Lung (tissue), 12 donors: ENCODE data around the gene SNRNP40. TPM values are rescaled to one million over a fixed set of nuclear protein-coding genes. Genes with fewer than 3 reads are reported as not detected.

Experiments
- ATAC-seq: fragments of 200-7000 bp; cut with Tn5 transposase; one replicate; pipeline ENCODE4 v1.9.1; 2020; ENCODE audit warnings: moderate number of reproducible peaks; ENCODE audit not compliant: insufficient read depth, low FRiP score
- DNase-seq, 3 donors: peaks; one replicate each; pipeline ENCODE4 v3.0.0-alpha.2; 2013 to 2017
- H3K27ac ChIP-seq, 2 donors: one replicate each; pipeline ENCODE4 v1.5.1; 2013; ENCODE audit warnings: mild to moderate bottlenecking in 2 of 2, moderate library complexity in 2 of 2, control low read depth in 1 of 2, inconsistent platforms in 1 of 2, low read depth in 1 of 2, low read length in 1 of 2
- H3K27me3 ChIP-seq, 3 donors: one replicate each; pipeline ENCODE4 v1.5.1; 2013; ENCODE audit warnings: low read length in 2 of 3; ENCODE audit not compliant: control insufficient read depth in 3 of 3, insufficient read depth in 3 of 3
- H3K36me3 ChIP-seq, 4 donors: one replicate each; pipeline ENCODE4 v1.5.1; 2013; ENCODE audit warnings: low read length in 4 of 4, mild to moderate bottlenecking in 1 of 4, moderate library complexity in 1 of 4; ENCODE audit not compliant: control insufficient read depth in 4 of 4, insufficient read depth in 4 of 4
- H3K4me1 ChIP-seq, 5 donors: one replicate each; pipeline ENCODE4 v1.5.1; 2013; ENCODE audit warnings: low read length in 5 of 5, mild to moderate bottlenecking in 2 of 5, moderate library complexity in 1 of 5; ENCODE audit not compliant: control insufficient read depth in 5 of 5, insufficient read depth in 5 of 5
- H3K4me3 ChIP-seq: one replicate; pipeline ENCODE4 v1.5.1; 2013; ENCODE audit warnings: mild to moderate bottlenecking, control low read depth, moderate library complexity
- H3K9ac ChIP-seq, 2 donors: one replicate each; pipeline ENCODE4 v1.5.1; 2013; ENCODE audit warnings: low read length in 2 of 2, control low read depth in 1 of 2; ENCODE audit not compliant: insufficient read depth in 1 of 2
- H3K9me3 ChIP-seq, 4 donors: one replicate each; pipeline ENCODE4 v1.5.1; 2013; ENCODE audit warnings: low read length in 3 of 4, mild to moderate bottlenecking in 1 of 4, moderate library complexity in 1 of 4; ENCODE audit not compliant: control insufficient read depth in 4 of 4, insufficient read depth in 3 of 4
- CTCF ChIP-seq: IDR thresholded peaks from 2 replicates; pipeline ENCODE4 v1.5.1; 2012; ENCODE audit warnings: mild to moderate bottlenecking; ENCODE audit errors: control extremely low read depth, extremely low read depth
- WGBS, 2 donors: extraction: QIAGEN DNeasy Blood & Tissue Kit; methylation state at CpG; one replicate each; pipeline ENCODE4 v1.1.7; 2013; 5-methylcytosine and 5-hydroxymethylcytosine counted together
- polyA plus RNA-seq, 2 donors: library from polyadenylated mRNA; stranded (reverse); fragments of 200-250 nt; gene quantifications; one replicate each; pipeline ENCODE4 v1.2.1, GENCODE V29; 2013
- total RNA-seq, 2 donors: library from RNA; depleted of rRNA in 1 of 2; stranded (reverse); fragments of >200 nt in 1 of 2; gene quantifications; one replicate each; pipeline ENCODE4 v1.2.1, GENCODE V29; 2014 to 2021
- donor health status: control.
- donor health status: control.
- donor health status: Bipolar disorder and iron deficiency.
- donor health status: healthy.
- donor health status: DM: yes; HTN: yes; CAD: no.

SNRNP40 gene
- total and polyA plus RNA-seq, 4 donors, result 15.0 to 71.7 (median 38.5) TPM

DNA sequence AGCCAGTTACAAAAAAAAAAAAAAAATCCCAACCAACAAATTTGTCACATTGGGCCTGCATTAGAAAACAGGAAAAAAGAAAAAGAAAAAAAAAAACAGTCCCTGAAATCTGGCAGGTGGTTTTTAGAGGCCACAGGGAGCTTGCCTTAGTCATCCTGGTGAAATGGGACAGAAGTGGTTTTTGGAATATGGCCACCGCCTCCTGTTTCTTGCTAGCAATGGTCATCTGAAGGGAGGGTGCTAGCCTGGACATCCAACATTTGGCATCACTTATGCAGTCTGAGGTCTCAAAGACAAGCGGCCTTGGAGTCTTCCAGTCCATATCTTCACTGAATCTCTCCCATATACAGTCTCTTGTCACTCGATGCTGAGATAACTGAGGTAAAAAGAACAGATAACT, 36.8 kb downstream of the SNRNP40 start:
- H3K9ac ChIP-seq, result no peak overlapping the region
- H3K9me3 ChIP-seq, result no peaks in the 10 kb centered on the region
- TF ChIP-seq CTCF, result no peak
- ATAC-seq, result no peak
- H3K27me3 ChIP-seq, result no peaks in the 10 kb centered on the region
- 90 to 93% methylated on average over 3 of the region's 3 CpGs for WGBS, 2 donors
- H3K4me3 ChIP-seq, result no peak overlapping the region
- H3K27ac ChIP-seq, result no peak overlapping the region
- DNase-seq, result no peak
- H3K36me3 ChIP-seq, result peaks cover 11 to 35% (median 23%) of the 10 kb centered on the region in 4 donors
- no peaks in the 10 kb centered on the region for H3K4me1 ChIP-seq

DNA sequence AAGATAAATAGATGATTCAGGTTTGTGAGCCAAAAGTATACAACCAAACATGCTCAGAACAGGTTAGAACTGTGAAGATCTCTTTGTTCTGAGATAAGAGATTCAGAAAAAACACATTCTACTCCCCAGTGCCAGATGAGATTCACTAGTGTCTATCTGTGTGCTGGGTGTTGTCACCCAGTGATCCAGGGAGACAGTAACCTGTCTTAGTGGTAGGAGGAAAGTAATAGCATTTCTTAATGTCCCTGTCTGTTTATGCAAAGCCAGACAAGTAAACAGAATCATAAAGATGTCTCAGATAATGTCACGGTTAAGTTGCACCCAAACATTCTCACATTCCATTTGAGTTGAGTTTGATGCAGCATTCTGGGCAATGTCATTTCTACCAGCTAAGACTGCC, 38.0 kb downstream of the SNRNP40 start:
- no peak for ATAC-seq
- Histone ChIP-seq H3K9me3 (no peaks in the 10 kb centered on the region), H3K4me1 (no peaks in the 10 kb centered on the region), H3K9ac (no peak overlapping the region), H3K4me3 (no peak overlapping the region), H3K27me3 (no peaks in the 10 kb centered on the region), H3K27ac (no peak overlapping the region), H3K36me3 (peaks cover 11 to 35% (median 21%) of the 10 kb centered on the region in 4 donors)
- no peak for DNase-seq
- TF ChIP-seq CTCF, result no peak
- WGBS, 2 donors, result 72 to 94% methylated on average over 1 of the region's 1 CpG

DNA sequence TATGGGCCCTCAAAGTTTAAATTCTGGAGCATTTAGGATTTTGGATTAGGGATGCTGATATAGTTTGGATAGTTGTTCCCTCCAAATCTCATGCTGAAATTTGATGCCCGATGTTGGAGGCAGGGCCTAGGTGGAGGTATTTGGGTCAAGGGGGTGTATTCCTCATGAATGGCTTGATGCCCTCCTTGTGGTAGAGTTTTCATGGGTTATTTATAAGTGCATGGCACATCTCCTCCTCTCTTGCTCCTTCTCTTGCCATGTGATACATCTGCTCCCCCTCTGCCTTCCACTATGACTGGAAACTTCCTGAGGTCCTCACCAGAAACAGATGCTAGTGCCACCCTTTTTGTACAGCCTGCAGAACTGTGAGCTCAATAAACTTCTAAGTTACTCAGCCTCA, 39.4 kb downstream of the SNRNP40 start:
- Histone ChIP-seq H3K27ac (no peak overlapping the region), H3K4me3 (no peak overlapping the region), H3K36me3 (peaks cover 11 to 35% (median 19%) of the 10 kb centered on the region in 4 donors), H3K9ac (no peak overlapping the region), H3K9me3 (no peaks in the 10 kb centered on the region), H3K27me3 (no peaks in the 10 kb centered on the region), H3K4me1 (no peaks in the 10 kb centered on the region)
- 94 to 100% methylated on average over 1 of the region's 1 CpG for WGBS, 2 donors
- ATAC-seq (no peak), DNase-seq (no peak)
- TF ChIP-seq CTCF, result no peak

DNA sequence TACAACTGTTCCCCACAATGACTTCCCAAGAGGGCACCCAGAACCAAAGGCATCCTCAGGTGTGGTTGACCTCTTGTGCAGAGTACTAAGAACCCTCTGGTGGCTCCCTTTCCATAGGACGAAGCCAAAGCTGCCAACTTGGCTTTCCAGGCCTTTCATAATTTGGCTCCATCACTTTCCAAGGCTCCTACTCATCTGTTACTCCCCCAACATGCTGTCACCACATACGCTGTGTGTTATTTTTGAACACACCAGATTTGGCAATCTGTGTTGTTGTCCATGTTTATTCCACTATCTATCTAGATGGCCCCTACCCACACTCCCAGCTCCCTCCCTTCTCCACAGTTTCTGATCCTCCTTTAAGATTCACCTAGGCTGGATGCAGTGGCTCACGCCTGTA, 46.7 kb downstream of the SNRNP40 start:
- Histone ChIP-seq H3K9ac (no peak overlapping the region), H3K36me3 (no peaks in the 10 kb centered on the region), H3K27ac (no peak overlapping the region), H3K9me3 (no peaks in the 10 kb centered on the region), H3K27me3 (no peaks in the 10 kb centered on the region), H3K4me3 (no peak overlapping the region), H3K4me1 (no peaks in the 10 kb centered on the region)
- DNase-seq (no peak), ATAC-seq (no peak)
- TF ChIP-seq CTCF, result no peak
- WGBS, 2 donors, result 93 to 96% methylated on average over 3 of the region's 3 CpGs
